Tibial nerve (tissue), 4 donors: Measurements from ENCODE around the gene NCK1. TPM values are rescaled to one million over a fixed set of nuclear protein-coding genes. Genes with fewer than 3 reads are reported as not detected.
A peak's percentile ranks its signal among the peaks of the same experiment; 100 is the strongest.

Experiments used
- DNase-seq, 2 donors: peaks; one replicate each; pipeline ENCODE4 v3.0.0-alpha.2; 2019; ENCODE audit warnings: low spot score in 2 of 2
- H3K27ac ChIP-seq, 4 donors: fragments of 200-600 bp; sonication (generic) in 3 of 4; one replicate each; pipeline ENCODE4 v1.5.1; 2017 to 2019; ENCODE audit warnings: mild to moderate bottlenecking in 1 of 4
- H3K27me3 ChIP-seq, 2 donors: fragments of 200-600 bp; sonication (generic) in 1 of 2; one replicate each; pipeline versions ENCODE4 v1.5.1 to v1.6.0; 2017 to 2019
- H3K36me3 ChIP-seq, 3 donors: fragments of 200-600 bp; sonication (generic); one replicate each; pipeline ENCODE4 v1.5.1; 2018 to 2019
- H3K4me1 ChIP-seq, 4 donors: fragments of 200-600 bp; sonication (generic) in 3 of 4; one replicate each; pipeline ENCODE4 v1.5.1; 2017 to 2019
- H3K4me3 ChIP-seq, 4 donors: fragments of 200-600 bp; sonication (generic) in 3 of 4; one replicate each; pipeline ENCODE4 v1.5.1; 2017 to 2019; ENCODE audit warnings: mild to moderate bottlenecking in 1 of 4, moderate library complexity in 1 of 4
- H3K9me3 ChIP-seq, 4 donors: fragments of 200-600 bp; sonication (generic) in 3 of 4; one replicate each; pipeline ENCODE4 v1.5.1; 2017 to 2019
- CTCF ChIP-seq, 5 experiments: fragments of 200-600 bp in 3 of 5; fragments of 450-650 bp in 2 of 5; sonication (generic) in 3 of 5; IDR thresholded peaks; one replicate each; pipeline ENCODE4 v1.5.1; 2016 to 2019; ENCODE audit warnings: antibody characterized with exemption in 5 of 5, mild to moderate bottlenecking in 3 of 5, moderate library complexity in 2 of 5
- EP300 ChIP-seq, 2 donors: sonication (generic); formaldehyde crosslinking; IDR thresholded peaks; one replicate each; pipeline ENCODE4 v1.6.1; 2017; ENCODE audit warnings: antibody characterized with exemption in 2 of 2, mild to moderate bottlenecking in 1 of 2
- POLR2A ChIP-seq, 2 donors: fragments of 450-650 bp; IDR thresholded peaks; one replicate each; pipeline ENCODE4 v1.6.1; 2017; ENCODE audit warnings: antibody characterized with exemption in 2 of 2, mild to moderate bottlenecking in 2 of 2, moderate library complexity in 2 of 2
- WGBS, 2 donors: methylation state at CpG; one replicate each; pipeline ENCODE4 v1.1.5; 2018; 5-methylcytosine and 5-hydroxymethylcytosine counted together
- total RNA-seq, 4 donors: library from RNA; depleted of rRNA; stranded (reverse); fragments of >200 nt; gene quantifications; one replicate each; pipeline ENCODE4 v1.1.0, GENCODE V29; 2016

NCK1 gene
- total RNA-seq, 4 donors from 2014 or later: 34.8 to 100 (median 42.2) TPM

GRCh38 chr3:136844724-136845123, 17.3 kb upstream of the NCK1 start:
- Histone ChIP-seq H3K4me3 (no peak overlapping the region), H3K36me3 (peaks cover 0 to 21% (median 0%) of the 10 kb centered on the region in 3 donors), H3K27me3 (no peaks in the 10 kb centered on the region), H3K27ac (no peak overlapping the region), H3K9me3 (no peaks in the 10 kb centered on the region), H3K4me1 (no peaks in the 10 kb centered on the region)
- DNase-seq: no peak
- TF ChIP-seq POLR2A (IDR thresholded peaks at IDR 0.05) (no peak), CTCF (IDR thresholded peaks at IDR 0.05) (no peak), EP300 (IDR thresholded peaks at IDR 0.05) (no peak)
- WGBS, 2 donors: 92 to 96% methylated on average over 1 of the region's 1 CpG

- no peaks in the 10 kb centered on the region for H3K9me3 ChIP-seq
- DNase-seq: no peak
- H3K4me1 ChIP-seq: no peaks in the 10 kb centered on the region
- TF ChIP-seq CTCF (IDR thresholded peaks at IDR 0.05) (no peak), POLR2A (IDR thresholded peaks at IDR 0.05) (no peak), EP300 (IDR thresholded peaks at IDR 0.05) (no peak)
- no peak overlapping the region for H3K4me3 ChIP-seq
- WGBS, 2 donors: 56 to 61% methylated on average over 4 of the region's 4 CpGs
- H3K27ac ChIP-seq: peak overlapping the region in 1 of 4 donors; percentile 44
- no peaks in the 10 kb centered on the region for H3K27me3 ChIP-seq
- H3K36me3 ChIP-seq: peaks cover 0 to 9% (median 0%) of the 10 kb centered on the region in 3 donors
These were observed 9.8 kb upstream of the NCK1 start for GRCh38 chr3:136852180-136852579.

- Histone ChIP-seq H3K4me1 (peaks cover 0 to 17% (median 6%) of the 10 kb centered on the region in 4 donors), H3K27me3 (no peaks in the 10 kb centered on the region), H3K36me3 (peaks cover 0 to 9% (median 0%) of the 10 kb centered on the region in 3 donors), H3K27ac (no peak overlapping the region), H3K4me3 (no peak overlapping the region), H3K9me3 (no peaks in the 10 kb centered on the region)
- DNase-seq: no peak
- TF ChIP-seq POLR2A (IDR thresholded peaks at IDR 0.05): no peak
- TF ChIP-seq EP300 (IDR thresholded peaks at IDR 0.05): no peak
- TF ChIP-seq CTCF (IDR thresholded peaks at IDR 0.05): no peak
These were observed 5.3 kb upstream of the NCK1 start for GRCh38 chr3:136856665-136857064.

- H3K4me1 ChIP-seq: peaks cover 0 to 21% (median 6%) of the 10 kb centered on the region in 4 donors
- H3K4me3 ChIP-seq: no peak overlapping the region
- H3K27me3 ChIP-seq: no peaks in the 10 kb centered on the region
- peak overlapping the region in 1 of 4 donors; percentile 8 for H3K27ac ChIP-seq
- TF ChIP-seq CTCF (IDR thresholded peaks at IDR 0.05): no peak
- TF ChIP-seq EP300 (IDR thresholded peaks at IDR 0.05): peak in 1 of 2 donors; percentile 77
- H3K36me3 ChIP-seq: peaks cover 0 to 9% (median 0%) of the 10 kb centered on the region in 3 donors
- no peak for DNase-seq
- H3K9me3 ChIP-seq: no peaks in the 10 kb centered on the region
These were observed 3.6 kb upstream of the NCK1 start for GRCh38 chr3:136858381-136858780.

- Histone ChIP-seq H3K27ac (peak overlapping the region; percentile 20 to 98 (median 97)), H3K4me1 (peaks cover 0 to 25% (median 6%) of the 10 kb centered on the region in 4 donors), H3K9me3 (no peaks in the 10 kb centered on the region), H3K36me3 (no peaks in the 10 kb centered on the region), H3K27me3 (no peaks in the 10 kb centered on the region), H3K4me3 (peak overlapping the region in 3 of 4 donors; percentile 89 to 99 (median 95))
- no peak for DNase-seq
- no peak for TF ChIP-seq CTCF (IDR thresholded peaks at IDR 0.05)
- TF ChIP-seq EP300 (IDR thresholded peaks at IDR 0.05): no peak
- no peak for TF ChIP-seq POLR2A (IDR thresholded peaks at IDR 0.05)
- 33 to 41% methylated on average over 4 of the region's 4 CpGs for WGBS, 2 donors
These were observed 1.5 kb upstream of the NCK1 start for GRCh38 chr3:136860541-136860940.
